Thyroid gland (tissue), 4 donors: ENCODE data around the gene PTDSS2. TPM values are rescaled to one million over a fixed set of nuclear protein-coding genes. Genes with fewer than 3 reads are reported as not detected.

ENCODE experiments used
- DNase-seq, 2 donors: peaks; one replicate each; pipeline ENCODE4 v3.0.0-alpha.2; 2019
- H3K27ac ChIP-seq, 3 donors: fragments of 200-600 bp; sonication (generic); 1 replicate in 2 of 3; 2 replicates in 1 of 3; pipeline ENCODE4 v1.5.1; 2016 to 2019; ENCODE audit warnings: mild to moderate bottlenecking in 1 of 3, moderate library complexity in 1 of 3
- H3K27me3 ChIP-seq: fragments of 200-600 bp; sonication (generic); one replicate; pipeline ENCODE4 v1.5.1; 2019
- H3K36me3 ChIP-seq, 2 donors: fragments of 200-600 bp; sonication (generic); one replicate each; pipeline ENCODE4 v1.5.1; 2016 to 2019
- H3K4me1 ChIP-seq, 2 donors: fragments of 200-600 bp; sonication (generic); one replicate each; pipeline ENCODE4 v1.5.1; 2017 to 2019
- H3K4me3 ChIP-seq, 3 donors: fragments of 200-600 bp; sonication (generic); replicated peaks in 1 of 3; 1 replicate in 2 of 3; 2 replicates in 1 of 3; pipeline ENCODE4 v1.5.1; 2016; ENCODE audit warnings: mild to moderate bottlenecking in 1 of 3
- H3K9me3 ChIP-seq: fragments of 200-600 bp; sonication (generic); one replicate; pipeline ENCODE4 v1.5.1; 2017
- POLR2A ChIP-seq, 2 donors: fragments of 450-650 bp; IDR thresholded peaks; one replicate each; pipeline ENCODE4 v1.6.1; 2017; ENCODE audit warnings: antibody characterized with exemption in 2 of 2, mild to moderate bottlenecking in 2 of 2, moderate library complexity in 1 of 2
- WGBS, 2 donors: methylation state at CpG; one replicate each; pipeline ENCODE4 v1.1.5; 2017; 5-methylcytosine and 5-hydroxymethylcytosine counted together
- intact Hi-C: fragments of 100-400 bp; cut with DNase I; formaldehyde crosslinking; loops from one replicate; pipeline ENCODE4 v1.15.1; 2023
- total RNA-seq, 4 donors: library from RNA; depleted of rRNA; stranded (reverse); fragments of >200 nt; gene quantifications; one replicate each; pipeline ENCODE4 v1.2.3, GENCODE V29; 2016
- TF ChIP-seq, protein P1 (sequence below), 6 experiments: fragments of 200-600 bp in 3 of 6; fragments of 450-650 bp in 3 of 6; sonication (generic) in 3 of 6; IDR thresholded peaks; one replicate each; pipeline ENCODE4 v1.5.1; 2016 to 2019; ENCODE audit warnings: antibody characterized with exemption in 6 of 6, mild to moderate bottlenecking in 2 of 6, inconsistent platforms in 1 of 6, moderate library complexity in 1 of 6

Gene PTDSS2
- total RNA-seq, 4 donors from 2014 or later: 40.8 to 69.9 (median 41.7) TPM

DNA sequence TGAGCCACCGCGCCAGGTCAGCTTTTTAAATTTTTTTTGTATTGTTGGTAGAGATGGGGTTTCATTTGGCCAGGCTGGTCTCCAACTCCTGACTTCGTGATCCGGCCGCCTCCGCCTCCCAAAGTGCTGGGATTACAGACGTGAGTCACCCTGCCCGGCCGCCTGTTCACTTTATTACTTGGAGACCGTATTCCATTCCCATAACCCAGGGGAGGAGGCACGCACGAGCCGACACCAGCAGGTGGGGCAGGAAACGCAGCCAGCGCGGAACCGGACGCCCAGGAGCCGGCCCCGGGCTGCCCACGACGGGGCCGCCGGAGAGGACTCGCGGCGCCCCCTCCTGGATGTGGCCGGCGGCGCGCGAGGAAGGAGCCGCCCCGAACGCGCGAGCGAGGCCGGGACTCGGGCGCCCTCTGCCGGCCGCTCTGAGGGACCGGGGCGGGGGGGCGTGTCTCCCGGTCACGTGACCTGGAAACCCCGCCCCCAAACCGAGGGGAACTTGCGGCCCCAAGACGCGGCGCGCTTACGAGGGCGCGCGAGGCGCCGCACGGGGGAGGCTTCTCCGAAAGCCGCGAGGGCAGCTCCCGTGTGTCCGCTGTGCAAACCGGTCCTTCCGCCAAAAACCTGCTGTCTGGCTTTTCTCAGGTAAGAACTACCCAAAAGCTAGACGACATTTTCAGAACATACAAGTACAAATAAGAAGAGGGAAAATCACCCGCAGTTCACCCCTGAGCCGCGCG is 68.6 kb downstream of the PTDSS2 start:
- peak; percentile 74 to 79 for DNase-seq
- no peak overlapping the region for H3K4me3 ChIP-seq
- 26 to 33% methylated on average over 31 to 35 of the region's 74 CpGs for WGBS, 2 donors

DNA sequence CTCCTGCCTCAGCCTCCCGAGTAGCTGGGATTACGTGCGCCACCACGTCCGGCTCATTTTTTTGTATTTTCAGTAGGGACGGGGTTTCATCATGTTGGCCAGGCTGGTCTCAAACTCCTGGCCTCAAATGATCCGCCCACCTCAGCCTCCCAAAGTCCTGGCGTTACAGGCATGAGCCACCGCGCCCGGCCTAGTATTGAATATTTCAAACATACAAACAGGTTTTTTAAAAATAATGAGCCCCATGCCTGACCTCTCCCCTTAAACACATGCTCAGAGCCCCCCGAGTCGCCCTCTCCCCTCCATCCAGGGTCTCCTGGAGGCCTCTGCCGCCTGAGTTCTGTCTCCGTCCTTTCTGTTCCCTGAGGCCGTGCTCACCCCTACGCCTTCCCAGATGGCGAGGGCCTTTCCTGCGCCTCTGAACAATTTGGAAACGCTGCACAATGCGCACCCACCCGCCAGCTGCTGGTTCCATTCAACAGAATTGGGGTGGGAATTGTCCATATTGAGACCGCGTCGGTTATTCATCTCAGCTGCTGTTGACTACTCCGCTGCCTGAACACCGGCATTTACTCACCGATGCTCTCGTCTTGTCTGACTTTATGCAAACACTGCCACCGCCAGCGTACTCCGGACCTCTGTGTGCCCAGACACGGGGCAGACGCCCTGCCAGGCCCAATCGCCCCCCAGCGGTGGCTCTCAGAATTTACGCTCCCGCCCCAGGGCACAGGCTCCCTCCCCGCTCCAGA is 70.5 kb downstream of the PTDSS2 start:
- TF ChIP-seq, protein P1, sequence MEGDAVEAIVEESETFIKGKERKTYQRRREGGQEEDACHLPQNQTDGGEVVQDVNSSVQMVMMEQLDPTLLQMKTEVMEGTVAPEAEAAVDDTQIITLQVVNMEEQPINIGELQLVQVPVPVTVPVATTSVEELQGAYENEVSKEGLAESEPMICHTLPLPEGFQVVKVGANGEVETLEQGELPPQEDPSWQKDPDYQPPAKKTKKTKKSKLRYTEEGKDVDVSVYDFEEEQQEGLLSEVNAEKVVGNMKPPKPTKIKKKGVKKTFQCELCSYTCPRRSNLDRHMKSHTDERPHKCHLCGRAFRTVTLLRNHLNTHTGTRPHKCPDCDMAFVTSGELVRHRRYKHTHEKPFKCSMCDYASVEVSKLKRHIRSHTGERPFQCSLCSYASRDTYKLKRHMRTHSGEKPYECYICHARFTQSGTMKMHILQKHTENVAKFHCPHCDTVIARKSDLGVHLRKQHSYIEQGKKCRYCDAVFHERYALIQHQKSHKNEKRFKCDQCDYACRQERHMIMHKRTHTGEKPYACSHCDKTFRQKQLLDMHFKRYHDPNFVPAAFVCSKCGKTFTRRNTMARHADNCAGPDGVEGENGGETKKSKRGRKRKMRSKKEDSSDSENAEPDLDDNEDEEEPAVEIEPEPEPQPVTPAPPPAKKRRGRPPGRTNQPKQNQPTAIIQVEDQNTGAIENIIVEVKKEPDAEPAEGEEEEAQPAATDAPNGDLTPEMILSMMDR (IDR thresholded peaks at IDR 0.05): no peak
- TF ChIP-seq POLR2A (IDR thresholded peaks at IDR 0.05): no peak
- Histone ChIP-seq H3K4me3 (no peak overlapping the region), H3K36me3 (no peaks in the 10 kb centered on the region), H3K9me3 (no peaks in the 10 kb centered on the region), H3K27ac (no peak overlapping the region), H3K4me1 (peaks cover 0 to 4% of the 10 kb centered on the region in 2 donors), H3K27me3 (no peaks in the 10 kb centered on the region)
- intact Hi-C loops: no loop called here
- WGBS, 2 donors: 93 to 95% methylated on average over 39 of the region's 39 CpGs
- DNase-seq: no peak

More for the DNA sequence above, 68.6 kb downstream of the PTDSS2 start:
- Histone ChIP-seq H3K36me3 (no peaks in the 10 kb centered on the region), H3K27ac (peak overlapping the region in 1 of 3 donors; percentile 63), H3K27me3 (no peaks in the 10 kb centered on the region), H3K9me3 (no peaks in the 10 kb centered on the region), H3K4me1 (peaks cover 0 to 4% of the 10 kb centered on the region in 2 donors)
- TF ChIP-seq, protein P1 (IDR thresholded peaks at IDR 0.05): peak; percentile 31 to 98 (median 96)
- TF ChIP-seq POLR2A (IDR thresholded peaks at IDR 0.05): no peak
- intact Hi-C loops: no loop called here

DNA sequence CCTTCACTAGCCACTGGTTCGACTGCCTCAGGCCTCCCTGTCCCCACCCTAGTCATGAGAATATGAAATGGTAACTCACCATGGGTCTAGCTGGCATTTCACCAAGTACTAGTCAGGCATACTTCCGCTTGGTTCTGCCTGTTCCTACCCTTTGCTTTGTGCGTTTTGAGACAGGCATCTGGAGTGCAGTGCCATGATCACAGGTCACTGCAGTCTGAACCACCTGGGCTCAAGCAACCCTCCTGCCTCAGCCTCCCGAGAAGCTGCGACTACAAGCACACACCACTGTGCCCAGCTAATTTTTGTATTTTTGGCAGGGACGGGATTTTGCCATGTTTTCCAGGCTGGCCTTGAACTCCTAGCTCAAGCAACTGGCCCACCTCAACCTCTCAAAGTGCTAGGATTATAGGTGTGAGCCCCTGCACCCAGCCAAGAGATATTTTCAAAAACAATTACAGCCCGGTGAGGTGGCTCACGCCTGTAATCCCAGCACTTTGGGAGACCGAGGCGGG is 71.2 kb downstream of the PTDSS2 start:
- no peak for DNase-seq
- H3K9me3 ChIP-seq: no peaks in the 10 kb centered on the region
- H3K4me1 ChIP-seq: peaks cover 0 to 4% of the 10 kb centered on the region in 2 donors
- no peaks in the 10 kb centered on the region for H3K36me3 ChIP-seq
- no peak overlapping the region for H3K27ac ChIP-seq
- intact Hi-C loops: no loop called here
- TF ChIP-seq, protein P1 (IDR thresholded peaks at IDR 0.05): no peak
- no peak for TF ChIP-seq POLR2A (IDR thresholded peaks at IDR 0.05)
- H3K27me3 ChIP-seq: no peaks in the 10 kb centered on the region
- no peak overlapping the region for H3K4me3 ChIP-seq
- WGBS, 2 donors: 91 to 96% methylated on average over 10 of the region's 10 CpGs

DNA sequence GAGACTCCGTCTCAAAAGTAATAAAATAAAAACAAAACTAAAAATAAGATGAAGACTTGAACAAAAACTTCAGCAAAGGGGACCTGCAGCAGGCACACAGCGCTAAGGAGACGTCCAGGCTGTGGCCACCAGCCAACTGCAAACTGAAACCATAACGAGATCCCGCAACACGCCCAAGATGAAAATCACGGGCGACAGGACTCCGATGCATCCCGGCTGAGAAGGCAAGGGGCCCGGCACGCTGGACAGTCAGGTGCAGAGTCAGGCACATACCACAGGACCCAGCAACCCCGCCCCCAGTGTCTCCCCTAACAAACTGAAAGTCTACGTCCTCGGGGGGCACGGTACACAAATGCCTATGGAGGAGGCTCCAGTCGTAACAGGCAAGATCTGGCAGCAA is 76.1 kb downstream of the PTDSS2 start:
- no peaks in the 10 kb centered on the region for H3K36me3 ChIP-seq
- no peaks in the 10 kb centered on the region for H3K27me3 ChIP-seq
- H3K27ac ChIP-seq: no peak overlapping the region
- WGBS, 2 donors: 83 to 88% methylated on average over 15 to 17 of the region's 17 CpGs
- intact Hi-C loops: no loop called here
- DNase-seq: no peak
- no peak overlapping the region for H3K4me3 ChIP-seq
- TF ChIP-seq, protein P1 (IDR thresholded peaks at IDR 0.05): no peak
- no peak for TF ChIP-seq POLR2A (IDR thresholded peaks at IDR 0.05)
- H3K4me1 ChIP-seq: no peaks in the 10 kb centered on the region
- no peaks in the 10 kb centered on the region for H3K9me3 ChIP-seq
